ENCODE results near the gene MMP15.

MMP15 gene

DNA sequence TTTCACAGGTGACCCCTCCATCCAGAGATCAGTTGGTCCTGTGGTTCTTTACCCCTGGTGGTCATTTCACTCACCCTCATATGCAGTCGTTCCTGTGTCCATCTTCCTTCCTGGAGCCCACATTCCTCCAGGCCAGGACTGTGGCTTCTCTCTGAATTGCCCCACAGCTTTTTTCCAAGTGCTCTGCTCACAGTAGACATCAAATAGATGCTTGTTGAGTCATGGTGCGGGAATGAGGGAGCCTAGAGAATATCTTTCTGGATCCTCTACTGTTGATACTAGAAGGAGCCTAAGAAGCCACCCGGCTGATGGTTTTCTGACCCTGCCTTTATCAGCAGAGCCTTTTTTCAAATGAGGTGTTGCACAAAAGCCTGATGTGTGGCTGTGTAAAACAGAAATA is 13.9 kb upstream of the MMP15 start:
- Histone ChIP-seq H3K4me3 (ENCODE audit: low read depth, low read length) (no peak overlapping the region), H3K27me3 (replicated peaks) (no peaks in the 10 kb centered on the region), H3K36me3 (replicated peaks) (peaks cover 23% of the 10 kb centered on the region), H3K27ac (no peak overlapping the region)
- in situ Hi-C loops (cut with HindIII; ENCODE audit: low pct_ligation_motif_present, low sequenced_read_pairs): no loop called here
- peak; percentile 35 for TF ChIP-seq CTCF (IDR thresholded peaks at IDR 0.05; ENCODE audit: low read depth, low read length, missing control alignments)
- peak; percentile 82 for DNase-seq

DNA sequence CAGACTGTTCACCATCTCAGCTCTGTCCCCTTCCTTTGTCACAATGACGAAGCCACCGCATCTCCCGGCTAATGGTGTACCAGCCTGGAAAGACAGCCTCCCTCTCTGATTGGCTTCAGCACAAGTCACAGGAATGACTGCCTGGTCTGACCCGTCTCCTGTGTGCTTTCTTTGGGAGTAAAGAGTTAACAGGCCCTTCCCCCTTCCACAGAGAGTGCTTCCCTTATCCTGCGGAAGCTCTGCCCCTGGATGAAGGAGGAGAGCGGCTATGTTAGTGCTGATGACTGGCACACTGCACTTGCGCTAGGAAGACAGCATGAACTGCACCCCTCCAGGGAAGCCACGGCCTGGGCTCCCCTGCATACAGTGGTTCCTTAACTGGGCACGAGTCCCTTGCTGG is 13.1 kb upstream of the MMP15 start:
- H3K36me3 ChIP-seq (replicated peaks): peaks cover 19% of the 10 kb centered on the region
- DNase-seq: no peak
- in situ Hi-C loops (cut with HindIII; ENCODE audit: low pct_ligation_motif_present, low sequenced_read_pairs): no loop called here
- no peak overlapping the region for H3K27ac ChIP-seq
- H3K4me3 ChIP-seq (ENCODE audit: low read depth, low read length): no peak overlapping the region
- H3K27me3 ChIP-seq (replicated peaks): no peaks in the 10 kb centered on the region
- no peak for TF ChIP-seq CTCF (IDR thresholded peaks at IDR 0.05; ENCODE audit: low read depth, low read length, missing control alignments)

DNA sequence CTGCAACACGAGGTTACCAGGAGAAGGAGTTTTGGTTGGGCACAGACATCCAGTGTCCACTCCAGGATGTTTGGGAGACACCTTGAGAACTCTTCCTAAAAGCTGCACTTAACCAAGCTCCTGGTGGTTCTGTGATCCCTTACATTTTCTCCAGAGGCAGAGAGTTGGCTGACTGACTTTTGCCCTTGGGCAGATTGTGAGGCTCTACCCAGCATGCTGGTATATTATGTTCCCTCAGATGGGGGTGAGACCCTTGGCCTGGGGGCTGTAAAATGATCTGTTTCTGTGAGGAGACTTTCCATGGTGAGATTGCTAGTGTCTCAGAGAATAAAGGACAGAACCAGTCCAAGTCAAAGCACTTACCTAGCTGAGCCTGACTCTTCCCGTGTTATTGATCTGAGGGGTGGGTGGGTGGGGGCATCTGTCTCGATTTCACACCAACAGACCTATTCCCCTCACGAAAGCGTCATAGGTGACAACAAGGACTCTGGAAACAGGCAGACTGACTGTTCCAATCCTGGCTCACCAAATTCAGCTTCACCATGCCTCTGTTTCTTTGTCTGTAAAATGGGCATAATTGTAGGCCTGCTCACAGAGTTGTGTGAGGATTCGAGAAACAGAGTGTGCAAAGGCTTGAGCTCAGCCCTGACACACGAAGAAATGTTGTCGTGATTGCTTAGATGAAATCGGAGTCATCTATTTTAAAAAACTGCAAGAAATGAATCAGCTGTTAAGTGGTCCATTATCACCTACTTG is 12.2 kb upstream of the MMP15 start:
- Histone ChIP-seq H3K27ac (no peak overlapping the region), H3K36me3 (replicated peaks) (peaks cover 18% of the 10 kb centered on the region), H3K27me3 (replicated peaks) (no peaks in the 10 kb centered on the region), H3K4me3 (ENCODE audit: low read depth, low read length) (no peak overlapping the region)
- in situ Hi-C loops (cut with HindIII; ENCODE audit: low pct_ligation_motif_present, low sequenced_read_pairs): no loop called here
- DNase-seq: no peak
- no peak for TF ChIP-seq CTCF (IDR thresholded peaks at IDR 0.05; ENCODE audit: low read depth, low read length, missing control alignments)

- no peaks in the 10 kb centered on the region for H3K27me3 ChIP-seq (replicated peaks)
- in situ Hi-C loops (cut with HindIII; ENCODE audit: low pct_ligation_motif_present, low sequenced_read_pairs): no loop called here
- H3K4me3 ChIP-seq (ENCODE audit: low read depth, low read length): no peak overlapping the region
- DNase-seq: no peak
- no peak overlapping the region for H3K27ac ChIP-seq
- peaks cover 12% of the 10 kb centered on the region for H3K36me3 ChIP-seq (replicated peaks)
- TF ChIP-seq CTCF (IDR thresholded peaks at IDR 0.05; ENCODE audit: low read depth, low read length, missing control alignments): no peak
Measured at GRCh38 chr16:58016840-58017446, 8.6 kb upstream of the MMP15 start.

GRCh38 chr16:58018803-58019202 is 6.8 kb upstream of the MMP15 start:
- TF ChIP-seq CTCF (IDR thresholded peaks at IDR 0.05; ENCODE audit: low read depth, low read length, missing control alignments): no peak
- Histone ChIP-seq H3K27ac (no peak overlapping the region), H3K4me3 (ENCODE audit: low read depth, low read length) (no peak overlapping the region), H3K27me3 (replicated peaks) (no peaks in the 10 kb centered on the region), H3K36me3 (replicated peaks) (peaks cover 8% of the 10 kb centered on the region)
- in situ Hi-C loops (cut with HindIII; ENCODE audit: low pct_ligation_motif_present, low sequenced_read_pairs): no loop called here
- DNase-seq: no peak

Measured in brain microvascular endothelial cell (primary cell).